GM19324 (cell line): ENCODE results near the gene KLF14.
"Not testable (repeated sequence)": the region's sequence is repeated elsewhere in the genome, so short reads cannot be mapped to it uniquely, and the experiment has no call there.

ENCODE experiments used
- ATAC-seq: cut with Tn5 transposase; IDR thresholded peaks from one replicate; pipeline ENCODE4 v1.9.1; 2021; ENCODE audit warnings: mild to moderate bottlenecking, moderate library complexity; ENCODE audit not compliant: unreplicated experiment, low FRiP score

The KLF14 gene

GRCh38 chr7:130733931-130734814, at the start of gene KLF14:
TSS of gene KLF14 (minus strand) at chr7:130734207. CDS start at chr7:130734033, 174 bp downstream.
- no peak for ATAC-seq

DNA sequence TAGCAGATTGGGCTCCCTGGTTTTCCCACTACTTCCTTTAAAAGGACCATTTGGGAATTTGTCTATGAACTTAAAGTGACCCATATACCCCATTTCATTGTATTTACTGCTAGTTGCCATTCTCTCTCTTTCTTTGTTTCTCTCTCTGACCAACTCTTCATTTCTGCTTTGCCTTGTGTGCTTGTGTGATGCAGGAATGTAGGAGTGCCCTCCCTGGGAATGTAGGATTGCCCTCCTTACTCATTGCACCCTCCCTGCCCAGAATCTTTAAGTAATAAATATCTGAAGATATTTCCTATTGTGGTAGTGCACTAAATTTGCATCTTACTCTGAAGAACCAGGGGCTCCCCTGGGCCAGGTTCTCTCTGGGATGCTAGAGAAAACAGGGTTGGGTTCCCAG, 47.3 kb upstream of the KLF14 start:
- no peak for ATAC-seq

DNA sequence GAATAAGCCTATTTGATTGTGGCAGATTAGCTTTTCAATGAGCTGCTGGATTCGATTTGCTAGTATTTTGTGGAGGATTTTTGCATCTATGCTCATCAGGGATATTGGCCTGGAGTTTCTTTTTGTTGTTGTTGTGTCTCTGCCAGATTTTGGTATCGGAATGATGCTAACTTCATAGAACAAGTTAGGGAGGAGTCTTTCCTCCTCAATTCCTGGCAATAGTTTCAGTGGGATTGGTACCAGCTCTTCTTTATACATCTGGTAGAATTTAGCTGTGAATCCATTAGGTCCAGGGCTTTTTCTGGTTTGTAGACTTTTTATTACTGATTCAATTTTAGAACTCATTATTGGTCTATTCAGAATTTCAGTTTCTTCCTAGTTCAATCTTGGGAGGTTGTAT, 43.4 kb upstream of the KLF14 start:
- ATAC-seq = no peak

DNA sequence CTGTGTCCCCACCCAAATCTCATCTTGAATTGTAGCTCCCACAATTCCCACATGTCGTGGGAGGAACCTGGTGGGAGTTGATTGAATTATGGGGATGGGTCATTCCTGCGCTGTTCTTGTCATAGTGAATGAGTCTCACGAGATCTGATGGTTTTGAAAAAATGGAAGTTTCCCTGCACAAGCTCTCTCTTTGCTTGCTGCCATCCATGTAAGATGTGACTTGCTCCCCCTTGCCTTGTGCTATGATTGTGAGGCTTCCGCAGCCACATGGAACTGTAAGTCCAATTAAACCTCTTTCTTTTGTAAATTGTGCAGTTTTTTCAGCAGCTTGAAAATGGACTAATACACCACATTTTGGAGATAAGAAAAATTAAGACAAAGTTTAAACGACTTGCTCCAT, 38.4 kb upstream of the KLF14 start:
- not testable (repeated sequence) for ATAC-seq

GRCh38 chr7:130768854-130769253, 34.8 kb upstream of the KLF14 start:
- no peak for ATAC-seq

- not testable (repeated sequence) for ATAC-seq
Measured at GRCh38 chr7:130764569-130764968, 30.6 kb upstream of the KLF14 start.

DNA sequence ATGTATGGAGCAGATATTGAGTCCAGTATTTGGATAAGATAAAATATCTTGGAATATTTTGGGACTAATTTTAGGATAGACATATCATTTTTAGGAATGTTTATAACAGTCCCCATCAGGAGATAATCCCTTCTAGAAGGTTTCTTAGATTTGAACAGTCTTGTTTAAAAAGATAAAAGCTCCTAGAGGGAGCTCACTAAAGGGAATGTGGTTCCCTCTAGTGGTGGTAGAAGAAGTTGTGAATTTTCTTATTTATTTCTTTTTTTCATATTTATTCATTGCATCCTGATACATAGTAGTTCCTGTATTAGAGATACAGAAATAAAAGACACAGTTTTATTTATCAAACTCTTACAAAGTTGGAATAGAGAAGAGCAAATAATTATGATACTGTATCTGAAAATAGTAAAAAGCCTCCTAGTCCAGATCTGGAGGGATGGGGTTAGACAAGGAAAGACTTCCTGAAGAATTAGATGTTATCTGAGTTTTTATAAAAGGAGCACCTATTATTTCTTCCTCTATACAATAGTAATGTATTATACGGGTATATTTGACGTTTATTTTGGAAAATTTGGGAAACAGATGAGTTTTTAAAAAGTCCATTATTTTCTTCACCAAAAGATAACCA, 24.5 kb upstream of the KLF14 start:
- no peak for ATAC-seq

- ATAC-seq = no peak
Measured at GRCh38 chr7:130756316-130756715, 22.3 kb upstream of the KLF14 start.

DNA sequence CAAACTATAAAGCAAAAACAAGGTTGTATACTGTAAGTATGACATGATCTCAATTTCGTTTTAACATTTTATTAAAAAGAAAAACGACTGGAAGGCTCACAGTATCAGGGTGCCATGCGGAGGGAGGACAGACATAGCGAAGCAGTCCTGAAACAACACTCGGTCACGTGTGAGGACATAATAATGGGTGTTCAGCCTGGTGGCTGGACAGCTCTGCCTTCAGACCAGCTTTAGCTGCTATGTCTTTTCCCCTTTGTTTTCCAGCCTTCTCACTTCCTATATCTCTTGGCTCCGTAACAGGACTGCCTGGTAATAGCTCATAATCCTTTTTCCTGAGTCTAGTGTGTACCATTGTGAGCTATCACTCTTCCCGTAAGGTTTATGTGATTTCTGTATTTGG, 18.4 kb upstream of the KLF14 start:
- ATAC-seq = no peak

- no peak for ATAC-seq
Measured at GRCh38 chr7:130750755-130751154, 16.7 kb upstream of the KLF14 start.

- no peak for ATAC-seq
Measured at GRCh38 chr7:130748531-130749389, 14.8 kb upstream of the KLF14 start.

- no peak for ATAC-seq
Measured at GRCh38 chr7:130741331-130741995, 7.5 kb upstream of the KLF14 start.

DNA sequence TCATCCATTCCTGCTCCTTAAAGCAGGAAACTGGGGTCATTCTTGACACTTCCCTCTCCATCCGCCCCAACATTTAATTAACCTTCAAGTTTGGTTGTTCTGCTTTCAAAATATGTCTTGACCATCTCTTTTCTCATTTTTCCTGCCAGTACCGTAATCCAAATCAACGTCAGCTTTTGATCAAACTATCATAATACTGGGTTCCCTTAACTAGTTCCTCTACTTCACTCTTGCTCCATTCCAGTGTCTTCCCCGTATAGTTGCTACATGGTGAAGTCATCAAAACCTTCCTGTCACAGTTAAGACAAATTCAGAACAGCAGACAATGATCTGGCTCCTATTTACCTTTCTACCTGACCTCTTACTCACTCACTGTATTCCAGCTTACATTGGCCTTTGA, 6.6 kb upstream of the KLF14 start:
- ATAC-seq = no peak

DNA sequence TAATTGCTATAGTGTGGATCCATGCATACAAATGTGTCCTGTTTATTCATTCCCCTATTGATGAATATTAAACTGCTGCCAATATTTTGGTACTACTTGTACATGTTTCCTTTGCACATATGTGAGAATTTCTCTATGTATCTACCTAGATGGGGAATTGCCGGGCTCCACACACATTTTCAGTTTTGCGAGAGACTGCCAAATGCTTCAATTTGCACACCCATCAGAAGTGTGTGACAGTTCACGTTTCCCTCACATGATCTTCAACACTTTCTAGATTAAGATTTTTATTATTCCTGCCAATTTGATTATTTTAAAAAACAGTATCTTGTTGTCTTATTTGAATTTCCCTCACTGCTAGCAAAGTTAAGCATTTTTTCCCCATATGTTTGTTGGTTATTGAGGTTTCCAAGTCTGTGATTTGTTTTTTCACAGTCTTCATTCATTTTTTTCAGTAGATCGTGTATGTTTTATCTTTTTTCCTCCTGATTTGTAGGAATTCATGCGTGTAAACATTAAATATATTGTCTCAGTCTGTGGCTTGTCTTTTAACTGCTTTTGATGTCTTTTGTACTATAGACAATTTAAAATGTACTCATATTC, 2.4 kb upstream of the KLF14 start:
- no peak for ATAC-seq

DNA sequence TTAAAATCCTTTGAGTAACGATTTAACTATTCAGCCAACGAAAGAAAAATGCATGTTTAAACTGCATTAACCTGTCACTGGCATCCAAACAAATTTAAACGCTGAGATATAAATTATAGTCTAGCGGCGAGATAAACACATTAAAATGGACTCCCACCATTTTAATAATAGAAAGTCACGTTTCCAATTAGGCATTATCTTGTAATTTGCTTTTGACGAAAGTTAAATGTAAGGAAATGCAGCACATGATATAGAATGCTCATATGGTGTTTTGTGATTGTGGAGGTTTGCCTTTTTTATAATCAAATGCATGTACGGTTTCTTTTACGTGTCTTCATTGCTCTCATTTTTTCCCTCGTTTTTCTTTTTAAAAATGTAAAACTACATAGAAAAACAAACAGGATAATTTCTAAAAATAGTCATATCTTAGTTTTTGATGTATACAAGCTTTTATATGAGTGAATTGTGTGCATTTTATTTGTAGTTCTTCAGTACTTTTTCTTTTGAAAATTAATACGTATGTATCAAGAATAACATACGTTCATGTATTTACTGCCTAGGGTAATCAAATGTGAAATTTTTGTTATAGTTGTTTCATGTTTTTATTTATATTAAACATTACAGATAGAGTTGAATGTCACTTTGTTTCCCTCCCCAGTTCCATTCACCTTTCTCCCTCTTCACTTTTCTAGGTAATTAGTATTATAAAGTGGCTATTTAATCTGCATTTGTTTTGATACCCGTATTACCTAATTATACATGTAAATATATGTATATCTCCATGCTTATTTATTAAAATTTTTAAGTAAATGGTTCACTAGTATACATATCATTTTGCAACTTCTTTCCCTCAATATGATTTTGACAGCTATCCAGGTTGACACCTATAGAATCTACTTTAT, 1.1 kb upstream of the KLF14 start:
- ATAC-seq = no peak

DNA sequence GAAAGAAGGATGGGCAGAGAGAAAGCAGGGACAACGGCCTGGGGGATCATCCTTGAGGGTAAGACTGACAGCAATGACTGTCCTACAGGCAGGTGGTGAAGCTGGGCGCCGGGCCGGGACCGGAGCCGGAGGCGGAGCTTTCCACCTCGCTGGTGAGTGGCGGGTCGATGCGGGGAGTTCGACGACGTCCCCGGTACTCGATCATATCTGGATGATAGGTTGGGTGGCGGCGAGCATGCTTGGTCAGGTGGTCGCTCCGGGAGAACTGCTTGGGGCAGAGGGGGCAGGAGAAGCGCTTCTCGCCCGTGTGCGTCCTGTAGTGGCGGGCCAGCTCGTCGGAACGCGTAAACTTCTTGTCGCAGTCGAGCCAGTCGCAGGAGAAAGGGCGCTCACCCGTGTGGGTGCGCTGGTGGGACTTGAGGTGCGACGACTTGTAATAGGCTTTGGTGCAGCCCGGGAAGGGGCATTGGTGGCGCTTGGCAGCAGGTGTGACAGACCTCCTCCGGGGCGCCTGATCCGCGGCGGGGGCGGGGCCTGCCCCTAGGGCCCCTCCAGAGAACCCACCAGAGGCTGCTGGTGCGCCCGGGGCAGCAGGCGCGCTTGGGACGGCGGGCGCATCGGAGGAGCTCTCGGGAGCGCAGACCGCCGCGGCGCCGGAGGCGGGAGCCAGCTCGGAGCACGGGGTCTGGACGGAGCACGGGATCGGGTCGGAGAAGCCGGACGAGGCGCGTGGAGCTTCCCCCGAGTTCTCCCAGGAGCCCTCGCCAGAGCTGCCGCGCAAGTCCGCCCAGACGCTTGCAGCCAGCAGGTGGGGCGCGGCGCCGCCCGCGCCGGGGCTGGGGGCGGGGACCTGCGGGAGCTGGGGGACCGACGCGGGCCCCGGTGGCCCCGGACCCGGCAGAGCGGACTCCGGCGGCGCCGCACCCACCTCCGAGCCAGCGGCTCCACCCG, 752 bp downstream of the KLF14 start:
- no peak for ATAC-seq

DNA sequence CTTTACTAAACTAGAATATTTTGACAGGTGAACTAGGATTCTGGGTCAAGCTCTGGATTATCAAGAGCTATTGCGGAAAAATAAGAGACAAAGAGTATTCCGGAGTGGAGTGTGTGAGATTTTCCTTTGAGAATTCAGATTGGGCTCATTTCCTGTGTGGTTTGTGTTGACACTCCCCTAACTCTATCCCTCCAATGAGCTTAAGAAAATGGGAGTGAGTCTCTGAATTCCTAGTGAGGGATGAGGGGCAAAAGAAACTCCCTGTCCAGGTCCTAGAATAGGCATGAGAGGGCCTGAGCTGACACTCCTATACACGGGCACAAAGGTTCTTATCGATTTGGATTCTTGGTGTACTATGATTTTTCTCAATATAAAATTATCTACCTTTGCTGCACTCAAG, 10.2 kb downstream of the KLF14 start:
- ATAC-seq = no peak
